SK-N-SH (cell line): ENCODE results near the gene GRIK3. TPM values are rescaled to one million over a fixed set of nuclear protein-coding genes. Genes with fewer than 3 reads are reported as not detected.

ENCODE experiments used
- CTCF ChIA-PET: fragments of 300-600, 350-600 bp; formaldehyde crosslinking; extraction: SDS; loops from one replicate; lab custom pipeline; 2021; lab: Yijun Ruan, JAX
- POLR2A ChIA-PET: fragments of 350-600 bp; sonication (Branson Sonifier 250); formaldehyde crosslinking; extraction: SDS; loops from one replicate; lab custom pipeline; 2020; ENCODE audit warnings: antibody characterized with exemption, inconsistent platforms; lab: Yijun Ruan, JAX
- DNase-seq: peaks from one replicate; pipeline ENCODE4 v3.0.0; 2012
- H2AFZ ChIP-seq: fragments of 200-600 bp; sonication (generic); 2 replicates; pipeline ENCODE4 v1.8.1; 2016; ENCODE audit warnings: antibody characterized with exemption, mild to moderate bottlenecking, low read depth
- H3F3A ChIP-seq: fragments of 200-600 bp; sonication (generic); replicated peaks from 2 replicates; pipeline ENCODE3; 2016; ENCODE audit warnings: antibody characterized with exemption, mild to moderate bottlenecking; ENCODE audit not compliant: insufficient read depth
- H3K27ac ChIP-seq, 2 experiments: fragments of 200-500 bp in 1 of 2; fragments of 200-600 bp in 1 of 2; sonication (Bioruptor generic) in 1 of 2; sonication (generic), shearing (Covaris generic) in 1 of 2; 2 replicates each; pipeline versions ENCODE4 v1.5.1 to v1.6.1; 2014 to 2016; ENCODE audit warnings: low read depth in 2 of 2, inconsistent platforms in 1 of 2, low read length in 1 of 2, mild to moderate bottlenecking in 1 of 2, mixed read lengths in 1 of 2
- H3K27me3 ChIP-seq: fragments of 200-600 bp; sonication (generic), shearing (Covaris generic); 2 replicates; pipeline ENCODE4 v1.6.1; 2016; ENCODE audit warnings: mixed run types; ENCODE audit not compliant: insufficient read depth
- H3K36me3 ChIP-seq, 2 experiments: fragments of 200-500 bp in 1 of 2; fragments of 200-600 bp in 1 of 2; sonication (Bioruptor generic) in 1 of 2; sonication (generic) in 1 of 2; replicated peaks in 1 of 2; 2 replicates each; pipeline versions ENCODE3 to v1.5.1; 2014 to 2016; ENCODE audit warnings: low read length in 1 of 2, mild to moderate bottlenecking in 1 of 2; ENCODE audit not compliant: insufficient read depth in 2 of 2, control insufficient read depth in 1 of 2
- H3K4me1 ChIP-seq, 2 experiments: fragments of 200-500 bp in 1 of 2; fragments of 200-600 bp in 1 of 2; sonication (Bioruptor generic) in 1 of 2; sonication (generic), shearing (Covaris generic) in 1 of 2; 2 replicates each; pipeline versions ENCODE4 v1.5.1 to v1.6.1; 2014 to 2016; ENCODE audit warnings: low read depth in 1 of 2, low read length in 1 of 2, mixed run types in 1 of 2; ENCODE audit not compliant: insufficient read depth in 2 of 2, control insufficient read depth in 1 of 2
- H3K4me2 ChIP-seq: fragments of 200-600 bp; sonication (generic), shearing (Covaris generic); 2 replicates; pipeline ENCODE4 v1.6.1; 2017; ENCODE audit warnings: mixed run types
- H3K4me3 ChIP-seq, 2 experiments: fragments of 200-500 bp in 1 of 2; fragments of 200-600 bp in 1 of 2; sonication (Bioruptor generic) in 1 of 2; sonication (generic), shearing (Covaris generic) in 1 of 2; 2 replicates each; pipeline versions ENCODE4 v1.5.1 to v1.8.1; 2014 to 2016; ENCODE audit warnings: low read depth in 2 of 2, inconsistent platforms in 1 of 2, low read length in 1 of 2, mild to moderate bottlenecking in 1 of 2, mixed read lengths in 1 of 2, moderate library complexity in 1 of 2
- H3K79me2 ChIP-seq: fragments of 200-600 bp; sonication (generic); 2 replicates; pipeline ENCODE4 v1.8.1; 2017; ENCODE audit warnings: mild to moderate bottlenecking; ENCODE audit not compliant: insufficient read depth
- H3K9ac ChIP-seq: fragments of 200-600 bp; sonication (generic); 2 replicates; pipeline ENCODE4 v1.6.1; 2017; ENCODE audit warnings: mixed run types
- H3K9me2 ChIP-seq: fragments of 200-600 bp; sonication (generic); 2 replicates; pipeline ENCODE4 v1.6.1; 2017; ENCODE audit warnings: mixed run types
- H3K9me3 ChIP-seq: fragments of 200-600 bp; sonication (generic); 2 replicates; pipeline ENCODE4 v1.6.1; 2017; ENCODE audit warnings: mixed run types, mild to moderate bottlenecking, moderate library complexity
- H4K20me1 ChIP-seq: fragments of 200-600 bp; sonication (generic); 2 replicates; pipeline ENCODE4 v1.6.1; 2017; ENCODE audit warnings: mild to moderate bottlenecking, mixed run types; ENCODE audit not compliant: insufficient read depth
- CHD2 ChIP-seq: fragments of 150-350 bp; IDR thresholded peaks from 2 replicates; pipeline ENCODE4 v1.6.1; 2018; ENCODE audit warnings: low read length; ENCODE audit not compliant: partially characterized antibody
- CTCF ChIP-seq: fragments of 200-600 bp; sonication (generic); IDR thresholded peaks from 2 replicates; pipeline ENCODE4 v1.6.1; 2017; ENCODE audit warnings: antibody characterized with exemption, mild to moderate bottlenecking, moderate library complexity
- FOSL2 ChIP-seq: IDR thresholded peaks from 2 replicates; pipeline ENCODE4 v1.4.0; 2012; ENCODE audit warnings: low read depth, mild to moderate bottlenecking, moderate library complexity, borderline replicate concordance
- FOXJ3 ChIP-seq: sonication (generic); formaldehyde crosslinking; IDR thresholded peaks from 2 replicates; pipeline ENCODE4 v1.5.1; 2020; ENCODE audit warnings: mild to moderate bottlenecking, missing genetic modification reagents
- GABPA ChIP-seq: IDR thresholded peaks from 2 replicates; pipeline ENCODE4 v1.4.0; 2012; ENCODE audit warnings: low read depth, mild to moderate bottlenecking
- IRF3 ChIP-seq: fragments of 150-350 bp; IDR thresholded peaks from 2 replicates; pipeline ENCODE4 v1.6.1; 2016; ENCODE audit warnings: mild to moderate bottlenecking, low read depth, low read length
- JUND ChIP-seq: IDR thresholded peaks from 2 replicates; pipeline ENCODE4 v1.4.0; 2012
- MAX ChIP-seq: IDR thresholded peaks from 2 replicates; pipeline ENCODE4 v1.4.0; 2012; ENCODE audit warnings: low read depth
- MEF2A ChIP-seq: IDR thresholded peaks from 2 replicates; pipeline ENCODE4 v1.4.0; 2012; ENCODE audit warnings: low read depth, borderline replicate concordance
- PBX3 ChIP-seq: IDR thresholded peaks from 2 replicates; pipeline ENCODE4; 2012
- RFX5 ChIP-seq: IDR thresholded peaks from 2 replicates; pipeline ENCODE4 v1.6.1; 2012; ENCODE audit warnings: mild to moderate bottlenecking, improper control_type of control experiment, low read length
- RXRA ChIP-seq: IDR thresholded peaks from 2 replicates; pipeline ENCODE4 v1.4.0; 2012; ENCODE audit warnings: low read depth, mild to moderate bottlenecking, borderline replicate concordance
- TAF1 ChIP-seq: IDR thresholded peaks from 2 replicates; pipeline ENCODE4 v1.6.1; 2012; ENCODE audit warnings: low read depth, mild to moderate bottlenecking, low read length, moderate library complexity, borderline replicate concordance
- ZBTB33 ChIP-seq: IDR thresholded peaks from 2 replicates; pipeline ENCODE4 v1.4.0; 2012; ENCODE audit warnings: low read depth, borderline replicate concordance
- WGBS: methylation state at CpG from one replicate; pipeline ENCODE4 v1.1.6; 2017; ENCODE audit warnings: low lambda C conversion rate; 5-methylcytosine and 5-hydroxymethylcytosine counted together
- polyA plus RNA-seq, 3 experiments: library from polyadenylated mRNA; depleted of rRNA; stranded (reverse); fragments of >200 nt; gene quantifications; 2 replicates each; pipeline ENCODE4 v1.2.3, GENCODE V29; 2012

The GRIK3 gene
- polyA plus RNA-seq, 1 of the 3 experiments (the other 2 are of a cell fraction) = not detected

DNA sequence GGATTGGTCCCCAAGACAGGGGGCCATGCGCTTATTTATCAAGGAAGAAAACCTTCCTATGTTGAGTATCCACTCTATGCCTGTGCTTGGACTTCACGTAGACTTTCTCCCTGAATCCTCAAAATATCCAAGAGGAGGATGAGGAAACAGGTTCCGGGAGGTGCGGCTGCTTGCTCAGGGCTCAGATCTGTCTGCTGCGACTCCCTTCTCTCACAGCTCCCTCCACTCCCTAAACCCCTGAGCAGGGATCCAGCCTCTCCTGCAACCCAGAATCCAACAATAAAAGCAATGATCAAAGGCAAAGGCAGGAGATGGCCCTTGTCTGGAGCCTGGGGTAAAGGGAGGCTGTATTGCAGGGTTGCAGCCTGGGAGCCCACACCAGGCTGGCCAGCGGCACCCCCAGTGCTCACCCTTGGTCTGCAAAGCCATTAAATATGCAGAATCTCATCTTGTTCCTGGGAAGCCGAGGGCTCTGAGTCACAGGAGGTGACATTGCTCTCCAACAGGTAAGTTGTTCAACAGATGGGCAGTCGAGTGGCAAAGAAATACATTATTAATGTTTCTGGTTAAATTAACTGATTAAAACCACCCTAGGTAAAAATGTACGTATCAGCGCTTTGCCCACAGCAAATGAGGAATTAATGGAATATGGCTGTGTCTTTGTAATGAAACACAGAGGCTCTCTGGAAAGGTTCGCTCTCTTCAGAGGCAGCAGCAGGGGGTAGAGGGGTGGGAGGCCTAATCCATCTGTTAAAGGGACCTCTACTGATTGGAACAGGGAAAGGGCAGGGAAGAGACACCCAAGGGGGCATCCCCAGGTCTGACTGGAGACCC lies 111.5 kb downstream of the GRIK3 start:
- no peaks in the 10 kb centered on the region for H3K27me3 ChIP-seq

More for the DNA sequence above, 111.5 kb downstream of the GRIK3 start:
- TF ChIP-seq JUND (no peak), MEF2A (no peak), TAF1 (no peak), PBX3 (no peak), CTCF (no peak), FOXJ3 (CRISPR knock-in tag) (no peak), RFX5 (no peak), FOSL2 (no peak), ZBTB33 (no peak), MAX (no peak), GABPA (no peak), RXRA (no peak), CHD2 (no peak), IRF3 (no peak)
- POLR2A ChIA-PET = no interaction called here
- no peaks in the 10 kb centered on the region for H3K9me3 ChIP-seq
- no peak overlapping the region for H2AFZ ChIP-seq
- H3F3A ChIP-seq = no peaks in the 10 kb centered on the region
- no peaks in the 10 kb centered on the region for H3K79me2 ChIP-seq
- H3K36me3 ChIP-seq = no peaks in the 10 kb centered on the region
- no peak for DNase-seq
- H3K9me2 ChIP-seq = no peaks in the 10 kb centered on the region
- H3K27ac ChIP-seq = no peak overlapping the region
- 28% methylated on average over 8 of the region's 11 CpGs for WGBS
- CTCF ChIA-PET = interaction anchor here (1.3 kb wide), 1 partner anchor 37 kb away, joined by 3 read pairs; no protein-coding TSS in a partner anchor
- H3K4me1 ChIP-seq = peaks cover 0 to 7% of the 10 kb centered on the region in 2 experiments; a peak in 1 of 4 replicates
- H3K4me3 ChIP-seq = no peak overlapping the region
- H3K4me2 ChIP-seq = no peak overlapping the region
- H3K9ac ChIP-seq = no peak overlapping the region
- no peaks in the 10 kb centered on the region for H4K20me1 ChIP-seq
